H54 (cell line): Measurements from ENCODE around the gene SCARF2.
"Not testable (repeated sequence)": the region's sequence is repeated elsewhere in the genome, so short reads cannot be mapped to it uniquely, and the experiment has no call there.

ENCODE experiments used
- DNase-seq: peaks from one replicate; pipeline ENCODE4 v3.0.0; 2011; ENCODE audit warnings: low spot score, mixed read lengths; ENCODE audit not compliant: insufficient read length
- FAIRE-seq: peaks from 3 replicates; lab custom pipeline; 2011; peaks lifted over from hg19 to GRCh38; lab: Jason Lieb, UNC
- POLR2A ChIP-seq: IDR thresholded peaks from 2 replicates; pipeline ENCODE4 v1.6.1; 2011; ENCODE audit warnings: low read depth, mild to moderate bottlenecking, low read length

Gene SCARF2, protein sequence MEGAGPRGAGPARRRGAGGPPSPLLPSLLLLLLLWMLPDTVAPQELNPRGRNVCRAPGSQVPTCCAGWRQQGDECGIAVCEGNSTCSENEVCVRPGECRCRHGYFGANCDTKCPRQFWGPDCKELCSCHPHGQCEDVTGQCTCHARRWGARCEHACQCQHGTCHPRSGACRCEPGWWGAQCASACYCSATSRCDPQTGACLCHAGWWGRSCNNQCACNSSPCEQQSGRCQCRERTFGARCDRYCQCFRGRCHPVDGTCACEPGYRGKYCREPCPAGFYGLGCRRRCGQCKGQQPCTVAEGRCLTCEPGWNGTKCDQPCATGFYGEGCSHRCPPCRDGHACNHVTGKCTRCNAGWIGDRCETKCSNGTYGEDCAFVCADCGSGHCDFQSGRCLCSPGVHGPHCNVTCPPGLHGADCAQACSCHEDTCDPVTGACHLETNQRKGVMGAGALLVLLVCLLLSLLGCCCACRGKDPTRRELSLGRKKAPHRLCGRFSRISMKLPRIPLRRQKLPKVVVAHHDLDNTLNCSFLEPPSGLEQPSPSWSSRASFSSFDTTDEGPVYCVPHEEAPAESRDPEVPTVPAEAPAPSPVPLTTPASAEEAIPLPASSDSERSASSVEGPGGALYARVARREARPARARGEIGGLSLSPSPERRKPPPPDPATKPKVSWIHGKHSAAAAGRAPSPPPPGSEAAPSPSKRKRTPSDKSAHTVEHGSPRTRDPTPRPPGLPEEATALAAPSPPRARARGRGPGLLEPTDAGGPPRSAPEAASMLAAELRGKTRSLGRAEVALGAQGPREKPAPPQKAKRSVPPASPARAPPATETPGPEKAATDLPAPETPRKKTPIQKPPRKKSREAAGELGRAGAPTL

GRCh38 chr22:20437613-20438426 lies at the start of gene SCARF2:
TSS of gene SCARF2 (minus strand) at chr22:20437825. CDS start at chr22:20437754, 71 bp downstream.
- DNase-seq (no peak), FAIRE-seq (no peak)
- TF ChIP-seq POLR2A: 0 out of 2 replicates have a peak, but pooled peaks have one; percentile 22

DNA sequence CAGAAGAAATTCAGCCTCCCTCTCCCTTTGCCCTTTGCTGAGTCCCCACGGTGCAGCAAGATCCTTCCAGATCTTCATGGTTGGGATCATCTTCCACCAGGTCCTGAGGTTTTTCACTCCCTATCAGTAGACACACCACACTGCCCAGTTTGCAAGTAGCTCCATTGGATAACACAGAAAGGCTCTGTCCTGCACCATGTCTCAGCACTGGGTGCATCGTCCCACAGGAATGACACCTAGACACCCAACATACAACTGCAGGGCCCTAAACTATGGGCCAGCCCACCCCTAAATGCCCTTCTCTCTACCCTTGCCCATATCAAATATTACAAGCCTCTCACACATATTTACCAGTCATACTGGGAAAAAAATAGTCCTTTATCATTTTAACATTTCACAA lies 48.6 kb upstream of the SCARF2 start:
- no peak for TF ChIP-seq POLR2A
- DNase-seq (no peak), FAIRE-seq (no peak)

DNA sequence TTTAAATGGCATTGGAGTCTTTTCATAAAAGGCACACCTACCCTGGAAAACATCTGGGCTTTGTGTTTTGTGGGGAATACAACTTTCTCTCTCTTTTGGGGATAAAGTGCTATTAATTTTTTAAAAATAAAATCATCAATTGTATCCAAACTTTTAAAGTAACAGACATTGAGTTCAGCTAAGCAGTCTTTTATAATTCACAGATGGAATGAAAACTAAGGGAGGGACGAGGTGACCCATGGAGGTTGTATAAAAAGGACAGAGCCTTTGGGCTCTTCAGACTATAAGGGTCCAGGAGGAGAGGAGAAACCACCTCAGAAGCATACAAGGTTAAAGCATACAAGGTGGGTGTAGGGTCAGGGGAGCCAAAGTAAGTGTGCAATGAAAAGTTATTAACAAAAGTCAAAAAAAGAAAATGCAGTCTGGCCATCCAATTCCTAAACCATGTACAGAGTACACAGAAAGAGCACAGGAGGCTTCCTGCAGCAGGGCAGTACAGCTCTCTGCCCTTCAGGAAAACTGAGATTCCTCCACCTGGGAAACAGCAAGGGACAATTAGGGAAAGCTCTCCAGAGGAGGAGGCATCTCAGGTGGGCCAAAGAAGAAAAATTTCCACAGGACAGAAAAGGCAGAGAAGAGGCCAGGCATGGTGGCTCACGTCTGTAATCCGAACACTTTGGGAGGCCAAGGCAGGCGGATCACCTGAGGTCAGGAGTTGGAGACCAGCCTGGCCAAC lies 47.5 kb upstream of the SCARF2 start:
- DNase-seq (no peak), FAIRE-seq (no peak)
- TF ChIP-seq POLR2A: no peak

GRCh38 chr22:20483771-20484170 lies 46.1 kb upstream of the SCARF2 start:
- no peak for TF ChIP-seq POLR2A
- no peak for FAIRE-seq
- DNase-seq: no peak

GRCh38 chr22:20483143-20483506 lies 45.5 kb upstream of the SCARF2 start:
- FAIRE-seq, DNase-seq: not testable (repeated sequence)

DNA sequence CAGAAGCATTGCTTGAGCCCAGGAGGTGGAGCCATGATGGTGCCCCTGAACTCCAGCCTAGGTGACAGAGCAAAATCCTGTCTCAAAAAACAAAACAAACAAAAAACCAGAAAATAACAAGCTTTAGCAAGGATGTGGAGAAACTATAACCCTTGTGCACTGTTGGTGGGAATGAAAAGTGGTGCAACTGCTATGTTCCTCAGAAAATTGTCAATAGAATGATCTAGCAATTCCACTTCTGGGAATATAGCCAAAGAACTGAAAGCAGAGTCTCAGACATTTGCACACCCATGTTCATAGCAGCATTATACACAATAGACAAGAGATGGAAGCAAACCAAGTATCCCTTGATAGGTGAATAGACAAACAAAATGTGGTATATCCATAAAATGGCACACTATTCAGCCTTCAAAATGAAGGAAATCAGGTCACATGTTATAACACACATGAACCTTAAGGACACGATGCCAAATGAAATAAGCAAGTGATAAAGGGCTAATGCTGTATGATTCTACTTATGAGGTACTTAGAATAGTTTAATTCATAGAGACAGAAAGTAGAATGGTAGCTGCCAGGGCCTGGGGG lies 42.1 kb upstream of the SCARF2 start:
- FAIRE-seq: no peak
- TF ChIP-seq POLR2A: no peak
- no peak for DNase-seq

- not testable (repeated sequence) for FAIRE-seq, DNase-seq
Observed at GRCh38 chr22:20478059-20478458, 40.4 kb upstream of the SCARF2 start.

- FAIRE-seq, DNase-seq: not testable (repeated sequence)
Observed at GRCh38 chr22:20475569-20475968, 37.9 kb upstream of the SCARF2 start.

DNA sequence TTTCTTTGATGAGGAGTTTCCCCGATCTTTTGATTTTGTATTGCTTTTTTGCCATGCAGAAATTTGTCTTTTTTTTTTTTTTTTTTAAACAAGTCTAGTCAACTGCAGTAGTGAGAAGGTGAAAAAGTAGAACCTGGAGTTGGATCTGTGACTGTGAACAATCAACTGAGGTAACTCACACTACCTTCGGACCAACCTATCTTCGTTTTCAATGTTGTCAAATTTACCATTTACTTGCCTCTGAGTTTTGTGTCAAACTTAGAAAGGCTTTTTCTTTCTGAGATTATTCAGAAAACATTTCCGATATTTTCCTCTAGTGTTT lies 37.5 kb upstream of the SCARF2 start:
- FAIRE-seq: no peak
- TF ChIP-seq POLR2A: no peak
- DNase-seq: no peak

- TF ChIP-seq POLR2A: no peak
- DNase-seq (no peak), FAIRE-seq (no peak)
Observed at GRCh38 chr22:20472629-20473442, 35.2 kb upstream of the SCARF2 start.

DNA sequence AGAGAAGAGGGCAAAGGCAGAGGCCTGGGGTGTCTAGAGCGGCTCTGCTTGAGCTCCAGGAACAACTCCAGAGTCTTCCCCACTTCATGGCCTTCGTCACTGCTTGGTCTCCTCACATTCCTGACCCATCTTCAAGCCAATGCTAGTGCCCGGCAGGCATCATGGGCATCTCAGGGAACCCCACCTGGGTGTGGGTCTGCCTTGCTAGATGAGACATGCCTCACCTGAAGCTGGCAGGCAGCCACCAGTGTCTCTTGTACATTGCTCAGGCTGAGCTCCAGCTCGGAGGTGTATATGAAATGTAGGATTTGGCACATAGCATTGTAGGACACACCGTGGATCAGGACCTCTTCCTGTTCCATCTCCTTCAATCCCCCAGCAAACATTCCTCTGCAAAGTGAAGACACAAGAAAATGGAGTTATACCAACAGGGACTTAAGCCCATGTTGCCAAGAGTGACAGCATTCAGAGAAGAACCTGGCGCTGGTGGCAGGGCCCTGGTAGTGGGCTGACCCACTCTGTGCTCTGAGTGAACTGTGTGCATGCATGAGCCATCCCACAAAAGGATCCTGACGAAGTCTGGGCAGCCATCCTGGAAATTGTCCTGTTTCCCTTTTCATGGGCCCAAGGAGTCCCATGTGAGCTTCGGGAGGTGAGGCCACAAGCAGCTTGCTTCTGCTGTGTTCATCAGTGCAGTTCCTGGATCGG lies 33.7 kb upstream of the SCARF2 start:
- no peak for TF ChIP-seq POLR2A
- FAIRE-seq (no peak), DNase-seq (no peak)

DNA sequence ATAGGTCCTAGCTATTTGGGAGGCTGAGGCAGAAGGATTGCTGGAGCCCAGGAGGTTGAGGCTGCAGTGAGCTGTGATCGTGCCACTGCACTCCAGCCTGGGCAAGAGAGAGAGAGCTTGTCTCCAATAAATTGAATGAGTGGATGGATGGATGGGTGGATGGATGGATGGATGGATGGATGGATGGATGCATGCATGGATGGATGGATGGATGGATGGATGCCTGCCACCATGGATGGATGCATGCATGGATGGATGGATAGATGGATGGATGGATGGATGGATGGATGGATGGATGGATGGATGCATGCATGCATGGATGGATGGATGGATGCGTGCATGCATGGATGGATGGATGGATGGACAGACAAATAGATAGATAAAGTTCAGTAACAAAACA lies 32.9 kb upstream of the SCARF2 start:
- FAIRE-seq: not testable (repeated sequence)

More for the DNA sequence above, 32.9 kb upstream of the SCARF2 start:
- not testable (repeated sequence) for DNase-seq
